Ammon's horn (tissue), 1 donor: ENCODE data around the gene NWD2.
"Not testable (repeated sequence)": the region's sequence is repeated elsewhere in the genome, so short reads cannot be mapped to it uniquely, and the experiment has no call there.

Experiments used
- DNase-seq: peaks from one replicate; pipeline ENCODE4 v3.0.0-alpha.2; 2016; ENCODE audit warnings: low spot score

NWD2 gene

GRCh38 chr4:37392521-37393255 lies 148.1 kb downstream of the NWD2 start:
- peak; percentile 91 for DNase-seq

DNA sequence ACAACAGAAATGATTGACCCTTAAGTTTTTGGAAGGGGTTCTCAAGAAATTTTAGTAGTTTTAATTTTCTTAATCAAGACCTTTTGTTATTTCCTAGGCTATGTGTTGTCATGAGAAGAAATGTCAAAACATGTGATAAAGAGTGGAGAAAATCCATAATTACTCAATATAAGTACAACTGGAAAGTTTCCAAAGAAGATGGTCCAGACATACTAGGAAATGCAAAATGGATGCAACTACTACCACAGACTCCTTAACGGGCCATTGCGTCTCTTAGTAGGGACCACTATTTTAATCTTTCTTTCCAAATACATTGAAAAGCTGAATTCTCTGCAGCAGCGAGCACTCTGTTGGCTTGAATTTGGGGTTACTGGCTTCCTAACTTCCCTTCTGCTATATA lies 148.8 kb downstream of the NWD2 start:
- DNase-seq = no peak

- no peak for DNase-seq
These were observed 149.3 kb downstream of the NWD2 start for GRCh38 chr4:37393889-37394288.

DNA sequence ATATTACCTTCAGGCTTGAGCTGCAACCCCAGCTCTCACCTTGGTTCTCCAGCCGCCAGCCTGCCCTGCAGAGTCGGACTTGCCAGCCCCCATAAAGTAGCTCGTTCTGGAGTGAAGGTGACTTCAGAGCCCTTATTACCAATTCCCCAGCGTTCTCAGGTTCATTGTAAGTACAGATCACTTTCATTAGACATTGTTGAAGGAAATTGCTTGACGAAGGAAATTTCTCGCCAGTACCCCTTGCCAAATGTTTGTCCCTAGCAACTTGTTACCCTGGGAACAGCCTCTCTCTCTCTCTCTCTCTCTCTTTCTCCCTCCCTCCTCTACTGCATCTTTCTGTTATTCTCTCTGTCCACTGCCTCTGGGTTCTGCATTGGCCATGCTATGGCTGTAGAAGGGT lies 153.0 kb downstream of the NWD2 start:
- peak; percentile 29 for DNase-seq

DNA sequence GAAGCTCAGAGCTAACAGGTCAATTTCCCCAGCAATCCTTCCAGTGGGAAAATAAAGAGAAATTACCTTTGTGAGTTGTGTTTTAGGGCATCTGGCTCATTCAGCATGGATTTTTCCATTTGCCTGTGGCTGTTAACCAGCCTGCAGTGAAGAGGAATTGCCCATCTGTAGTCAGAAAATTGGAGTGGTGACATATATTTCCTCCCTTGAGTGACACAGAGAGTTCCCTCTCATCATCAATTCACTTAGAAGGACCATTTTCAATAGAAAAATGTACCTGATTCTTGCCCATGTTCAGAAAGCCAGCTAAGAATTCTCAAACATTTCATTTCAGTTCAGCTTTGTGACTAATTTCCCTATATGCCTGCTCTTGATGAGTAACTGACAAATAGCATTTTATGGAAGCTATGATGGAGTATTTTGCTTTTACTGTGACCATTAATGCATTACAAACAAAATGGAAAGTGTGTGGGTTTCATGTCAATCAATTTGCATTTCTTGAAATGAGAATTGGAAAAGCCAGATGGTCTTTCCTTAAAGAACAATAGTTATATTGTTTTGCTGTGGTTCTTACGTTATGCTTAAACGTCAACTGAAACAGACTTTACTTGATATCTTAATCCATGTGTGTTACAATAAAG lies 155.8 kb downstream of the NWD2 start:
- no peak for DNase-seq

- DNase-seq = not testable (repeated sequence)
These were observed 163.6 kb downstream of the NWD2 start for GRCh38 chr4:37407938-37408826.

DNA sequence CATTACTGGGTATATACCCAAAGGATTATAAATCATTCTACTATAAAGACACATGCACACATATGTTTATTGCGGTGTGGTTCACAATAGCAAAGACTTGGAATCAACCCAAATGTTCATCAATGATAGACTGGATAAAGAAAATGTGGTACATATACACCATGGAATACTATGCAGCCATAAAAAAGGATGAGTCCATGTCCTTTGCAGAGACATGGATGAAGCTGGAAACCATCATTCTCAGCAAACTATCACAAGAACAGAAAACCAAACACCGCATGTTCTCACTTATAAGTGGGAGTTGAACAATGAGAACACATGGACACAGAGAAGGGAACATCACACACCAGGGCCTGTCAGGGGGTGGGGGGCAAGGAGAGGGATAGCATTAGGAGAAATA lies 169.1 kb downstream of the NWD2 start:
- not testable (repeated sequence) for DNase-seq

DNA sequence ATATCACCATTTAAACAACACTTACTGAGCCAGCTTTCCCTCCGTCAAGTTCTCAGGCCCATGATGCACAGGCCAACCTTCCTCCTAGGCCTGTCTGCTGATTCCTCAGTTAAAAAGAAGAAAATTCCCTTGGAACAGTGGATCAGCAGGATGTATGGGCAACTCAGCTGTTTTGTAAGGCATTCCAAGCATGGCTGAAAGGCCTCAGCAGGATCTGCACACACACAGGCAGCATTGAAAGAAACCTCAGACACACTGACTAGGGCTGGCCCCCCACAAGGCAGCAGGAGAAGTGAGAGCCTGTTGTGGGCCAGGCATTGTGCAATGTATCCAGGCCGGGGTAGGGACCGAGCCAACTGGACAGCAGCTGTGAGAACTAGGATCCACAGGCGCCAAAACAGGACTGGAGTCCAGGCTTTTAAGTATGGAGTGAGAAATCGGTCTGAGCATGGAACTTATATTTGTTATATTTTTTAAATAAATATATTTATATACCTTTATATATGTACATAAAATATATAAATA lies 171.4 kb downstream of the NWD2 start:
- no peak for DNase-seq

- DNase-seq = no peak
These were observed 177.1 kb downstream of the NWD2 start for GRCh38 chr4:37421614-37422013.

GRCh38 chr4:37422102-37422501 lies 177.6 kb downstream of the NWD2 start:
- DNase-seq = no peak

DNA sequence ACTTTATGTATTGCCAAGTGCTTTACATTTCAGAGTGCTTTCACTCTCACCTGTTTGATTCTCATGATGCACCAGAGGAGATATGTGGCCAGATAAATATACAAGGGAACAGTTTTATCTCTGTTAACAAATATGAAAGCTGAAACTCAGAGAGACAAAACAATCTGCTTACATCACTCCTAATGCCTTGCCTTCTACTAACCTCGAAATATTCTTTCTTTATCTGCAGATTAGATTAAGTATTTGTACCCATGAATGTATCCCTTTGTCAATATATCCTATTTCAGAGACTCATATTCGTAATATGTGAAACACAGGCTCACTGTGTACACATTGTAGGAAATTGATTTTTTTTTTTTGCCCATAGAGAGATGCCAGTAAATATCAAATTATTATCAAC lies 178.1 kb downstream of the NWD2 start:
- no peak for DNase-seq

DNA sequence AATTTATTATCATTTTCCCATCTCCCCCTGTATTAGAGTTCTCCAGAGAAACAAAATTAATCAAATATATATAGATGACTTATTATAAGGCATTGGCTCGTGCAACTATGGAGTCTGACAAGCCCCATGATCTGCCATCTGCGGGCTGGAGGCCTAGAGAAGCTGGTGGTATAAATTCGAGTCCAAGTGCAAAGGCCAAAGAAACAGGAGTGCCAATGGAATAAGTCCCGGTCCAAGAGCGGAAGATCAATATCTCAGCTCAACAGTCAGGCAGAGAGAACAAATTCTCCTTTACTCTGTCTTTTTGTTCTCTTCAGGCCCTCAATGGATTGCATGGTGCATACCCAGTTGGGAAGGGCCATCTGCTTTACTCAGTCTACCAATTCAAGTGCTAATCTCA lies 178.8 kb downstream of the NWD2 start:
- no peak for DNase-seq

GRCh38 chr4:37424753-37425152 lies 180.2 kb downstream of the NWD2 start:
- no peak for DNase-seq

DNA sequence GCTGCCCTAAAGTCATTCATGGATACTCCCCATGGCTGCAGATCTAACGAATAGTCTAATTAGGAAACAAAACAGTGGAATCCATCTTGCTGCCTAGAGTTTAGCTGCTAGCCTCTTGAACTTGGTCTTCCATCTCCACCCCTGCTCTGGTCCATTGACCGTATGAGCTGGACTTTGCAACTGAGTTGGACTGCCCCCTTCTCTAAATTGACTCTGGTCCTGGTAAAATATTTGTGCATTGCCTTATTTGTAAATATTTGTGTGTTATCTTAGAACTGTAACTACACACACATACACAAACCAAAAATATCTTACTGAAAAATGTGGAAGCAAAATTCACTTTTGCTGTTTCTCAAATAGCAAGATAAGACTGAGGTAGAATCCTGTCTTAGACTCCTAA lies 181.3 kb downstream of the NWD2 start:
- no peak for DNase-seq

GRCh38 chr4:37427193-37427592 lies 182.7 kb downstream of the NWD2 start:
- no peak for DNase-seq

GRCh38 chr4:37429906-37430305 lies 185.4 kb downstream of the NWD2 start:
- DNase-seq = no peak

DNA sequence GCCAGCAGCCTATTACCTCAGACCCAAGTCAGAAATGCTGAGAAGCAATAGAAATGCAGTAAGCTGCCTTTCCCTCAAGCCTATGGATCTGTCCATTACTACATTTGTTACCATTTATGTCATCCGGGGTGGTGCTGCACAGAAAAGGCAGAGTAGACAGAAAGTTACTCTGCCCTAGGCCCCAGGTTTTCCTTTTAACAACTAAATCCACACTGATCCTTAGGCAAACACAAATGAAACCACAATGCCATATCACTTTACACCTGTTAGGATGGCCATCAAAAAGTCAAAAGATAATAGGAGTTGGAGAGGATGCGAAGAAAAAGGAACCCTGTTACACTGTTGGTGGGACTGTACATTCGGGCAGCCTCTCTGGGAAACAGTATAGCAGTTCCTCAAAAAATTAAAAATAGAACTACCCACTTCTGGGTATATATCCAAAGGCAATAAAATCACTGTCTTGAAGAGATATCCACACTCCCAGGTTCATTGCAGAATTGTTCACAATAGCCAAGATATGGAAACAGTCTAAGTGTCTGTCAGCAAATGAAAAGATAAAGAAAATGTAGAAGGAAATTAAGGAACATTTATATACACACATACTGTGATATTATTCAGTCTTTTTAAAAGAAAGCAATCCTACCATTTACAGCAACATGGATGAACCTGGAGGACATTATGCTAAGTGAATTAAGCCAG lies 186.3 kb downstream of the NWD2 start:
- DNase-seq = no peak

- no peak for DNase-seq
These were observed 186.8 kb downstream of the NWD2 start for GRCh38 chr4:37431417-37431743.

- DNase-seq = no peak
These were observed 189.9 kb downstream of the NWD2 start for GRCh38 chr4:37434469-37434868.

DNA sequence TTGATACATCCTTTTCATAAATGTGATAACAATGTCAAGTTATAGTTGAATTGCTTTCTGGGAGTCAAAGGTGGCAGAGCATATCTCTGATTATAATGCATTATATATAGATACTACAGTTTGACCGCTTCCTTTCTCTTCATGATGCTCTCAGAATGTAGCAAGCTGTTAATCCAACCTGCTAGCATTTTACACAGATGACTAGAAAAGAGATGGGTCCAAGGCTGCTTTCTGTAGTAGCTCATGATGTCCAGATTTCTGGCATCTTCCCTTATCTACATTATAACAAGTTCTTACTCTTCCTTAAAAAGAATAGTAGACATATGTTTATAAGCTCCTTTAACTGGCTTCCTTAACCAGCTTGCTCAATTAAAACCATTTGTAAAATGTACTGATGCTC lies 192.0 kb downstream of the NWD2 start:
- no peak for DNase-seq

DNA sequence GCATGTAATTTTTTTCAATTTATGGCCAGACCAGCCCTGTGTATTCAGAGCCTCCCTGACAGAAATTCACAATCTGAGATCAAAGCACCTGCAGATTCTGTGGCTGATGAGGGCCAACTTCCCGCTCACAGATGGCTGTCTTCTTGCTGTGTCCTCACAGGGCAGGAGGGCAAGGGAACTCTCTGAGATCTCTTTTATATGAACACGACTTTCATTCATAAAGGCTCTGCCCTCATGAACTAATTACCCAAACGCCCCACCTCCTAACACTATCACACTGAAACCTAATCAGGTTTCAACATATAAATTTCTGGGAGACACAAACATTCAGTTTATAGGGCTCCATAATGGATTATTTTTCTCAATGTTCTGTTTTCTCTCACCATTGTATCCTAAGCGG lies 192.6 kb downstream of the NWD2 start:
- no peak for DNase-seq
